ENCODE measurements around the gene CDC42EP1. TPM values are rescaled to one million over a fixed set of nuclear protein-coding genes. Genes with fewer than 3 reads are reported as not detected.
"Not testable (repeated sequence)": the region's sequence is repeated elsewhere in the genome, so short reads cannot be mapped to it uniquely, and the experiment has no call there.

Gene CDC42EP1
- total RNA-seq, 1 donor from 2014 or later = 39.1 TPM

- Mint-ChIP-seq H3K9me3 (no peaks in the 10 kb centered on the region), H3K27ac (no peak overlapping the region), H3K36me3 (no peaks in the 10 kb centered on the region), H3K4me1 (peaks cover 2% of the 10 kb centered on the region), H3K4me3 (no peak overlapping the region), H3K27me3 (ENCODE audit: low read depth) (no peaks in the 10 kb centered on the region)
- TF ChIP-seq CTCF (IDR thresholded peaks at IDR 0.05; ENCODE audit: unreplicated experiment) = no peak
- no peak for DNase-seq (ENCODE audit: low spot score in 2 of 2, unreplicated experiment in 2 of 2)
Measured at GRCh38 chr22:37589636-37590035, 29.4 kb downstream of the CDC42EP1 start.

- H3K4me3 Mint-ChIP-seq; H3K4me1 Mint-ChIP-seq; DNase-seq (ENCODE audit: low spot score in 2 of 2, unreplicated experiment in 2 of 2); H3K9me3 Mint-ChIP-seq; H3K27me3 Mint-ChIP-seq (ENCODE audit: low read depth); H3K36me3 Mint-ChIP-seq; H3K27ac Mint-ChIP-seq: not testable (repeated sequence)
Measured at GRCh38 chr22:37591081-37591480, 30.8 kb downstream of the CDC42EP1 start.

GRCh38 chr22:37591823-37592404 lies 31.6 kb downstream of the CDC42EP1 start:
- Mint-ChIP-seq H3K4me3 (peak overlapping the region; percentile 62), H3K9me3 (no peaks in the 10 kb centered on the region), H3K36me3 (no peaks in the 10 kb centered on the region), H3K4me1 (peaks cover 2% of the 10 kb centered on the region), H3K27ac (no peak overlapping the region), H3K27me3 (ENCODE audit: low read depth) (no peaks in the 10 kb centered on the region)
- no peak for TF ChIP-seq CTCF (IDR thresholded peaks at IDR 0.05; ENCODE audit: unreplicated experiment)
- DNase-seq (ENCODE audit: low spot score in 2 of 2, unreplicated experiment in 2 of 2) = no peak

- no peaks in the 10 kb centered on the region for H3K27me3 Mint-ChIP-seq (ENCODE audit: low read depth)
- no peak overlapping the region for H3K4me3 Mint-ChIP-seq
- H3K9me3 Mint-ChIP-seq = no peaks in the 10 kb centered on the region
- H3K27ac Mint-ChIP-seq = no peak overlapping the region
- TF ChIP-seq CTCF (IDR thresholded peaks at IDR 0.05; ENCODE audit: unreplicated experiment) = no peak
- no peak for DNase-seq (ENCODE audit: low spot score in 2 of 2, unreplicated experiment in 2 of 2)
- no peaks in the 10 kb centered on the region for H3K36me3 Mint-ChIP-seq
- peaks cover 4% of the 10 kb centered on the region for H3K4me1 Mint-ChIP-seq
Measured at GRCh38 chr22:37594237-37594636, 34.0 kb downstream of the CDC42EP1 start.

GRCh38 chr22:37599153-37599552 lies 38.9 kb downstream of the CDC42EP1 start:
- H3K4me1 Mint-ChIP-seq = peaks cover 18% of the 10 kb centered on the region
- no peaks in the 10 kb centered on the region for H3K27me3 Mint-ChIP-seq (ENCODE audit: low read depth)
- TF ChIP-seq CTCF (IDR thresholded peaks at IDR 0.05; ENCODE audit: unreplicated experiment) = no peak
- no peak overlapping the region for H3K27ac Mint-ChIP-seq
- H3K4me3 Mint-ChIP-seq = no peak overlapping the region
- H3K9me3 Mint-ChIP-seq = no peaks in the 10 kb centered on the region
- DNase-seq (ENCODE audit: low spot score in 2 of 2, unreplicated experiment in 2 of 2) = no peak
- no peaks in the 10 kb centered on the region for H3K36me3 Mint-ChIP-seq

GRCh38 chr22:37601203-37601539 lies 40.9 kb downstream of the CDC42EP1 start:
- Mint-ChIP-seq H3K36me3 (no peaks in the 10 kb centered on the region), H3K9me3 (no peaks in the 10 kb centered on the region), H3K27ac (no peak overlapping the region), H3K4me1 (peaks cover 28% of the 10 kb centered on the region), H3K27me3 (ENCODE audit: low read depth) (no peaks in the 10 kb centered on the region), H3K4me3 (no peak overlapping the region)
- no peak for TF ChIP-seq CTCF (IDR thresholded peaks at IDR 0.05; ENCODE audit: unreplicated experiment)
- no peak for DNase-seq (ENCODE audit: low spot score in 2 of 2, unreplicated experiment in 2 of 2)

All from mesothelial cell of epicardium (in vitro differentiated cells).